ENCODE data around the gene GFY.
A peak's percentile ranks its signal among the peaks of the same experiment; 100 is the strongest.

DNA sequence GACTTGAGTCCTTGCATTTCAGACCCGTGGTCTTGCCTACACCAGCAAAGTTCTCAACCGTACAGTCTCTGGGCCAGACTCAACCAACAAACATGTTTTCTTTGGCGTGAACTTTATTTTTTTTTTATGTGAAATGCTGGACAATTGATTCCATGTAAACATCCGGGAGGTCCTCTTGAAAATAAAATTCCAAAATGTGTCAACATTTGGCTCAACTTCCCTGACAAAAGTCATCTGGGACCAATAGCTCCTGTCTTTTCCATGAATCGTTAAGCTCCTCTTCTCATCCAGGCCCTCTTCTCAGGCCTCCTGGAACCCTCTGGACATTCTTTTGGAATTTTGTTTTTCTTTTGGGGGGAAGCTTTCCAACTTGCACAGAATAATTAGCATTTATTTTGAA, 30.6 kb downstream of the GFY start:
- TF ChIP-seq, protein P1, sequence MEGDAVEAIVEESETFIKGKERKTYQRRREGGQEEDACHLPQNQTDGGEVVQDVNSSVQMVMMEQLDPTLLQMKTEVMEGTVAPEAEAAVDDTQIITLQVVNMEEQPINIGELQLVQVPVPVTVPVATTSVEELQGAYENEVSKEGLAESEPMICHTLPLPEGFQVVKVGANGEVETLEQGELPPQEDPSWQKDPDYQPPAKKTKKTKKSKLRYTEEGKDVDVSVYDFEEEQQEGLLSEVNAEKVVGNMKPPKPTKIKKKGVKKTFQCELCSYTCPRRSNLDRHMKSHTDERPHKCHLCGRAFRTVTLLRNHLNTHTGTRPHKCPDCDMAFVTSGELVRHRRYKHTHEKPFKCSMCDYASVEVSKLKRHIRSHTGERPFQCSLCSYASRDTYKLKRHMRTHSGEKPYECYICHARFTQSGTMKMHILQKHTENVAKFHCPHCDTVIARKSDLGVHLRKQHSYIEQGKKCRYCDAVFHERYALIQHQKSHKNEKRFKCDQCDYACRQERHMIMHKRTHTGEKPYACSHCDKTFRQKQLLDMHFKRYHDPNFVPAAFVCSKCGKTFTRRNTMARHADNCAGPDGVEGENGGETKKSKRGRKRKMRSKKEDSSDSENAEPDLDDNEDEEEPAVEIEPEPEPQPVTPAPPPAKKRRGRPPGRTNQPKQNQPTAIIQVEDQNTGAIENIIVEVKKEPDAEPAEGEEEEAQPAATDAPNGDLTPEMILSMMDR (IDR thresholded peaks at IDR 0.05): no peak
- TF ChIP-seq POLR2A (IDR thresholded peaks at IDR 0.05) (no peak), POLR2AphosphoS5 (IDR thresholded peaks at IDR 0.05; ENCODE audit: insufficient read depth in 1 of 2, low read depth in 1 of 2) (peak in 1 of 2 donors; percentile 42)

All from vagina (tissue), 2 donors.